HepG2 (cell line): Measurements from ENCODE around the gene HS3ST3A1.

Source experiments
- EZH2 ChIP-seq: conservative IDR thresholded peaks from 2 replicates; pipeline ENCODE4 v1.6.1; 2012; ENCODE audit warnings: mild to moderate bottlenecking, low read depth, low read length, moderate library complexity
- HNRNPUL1 ChIP-seq: fragments of 200-400 bp; formaldehyde crosslinking; IDR thresholded peaks from 2 replicates; pipeline ENCODE4 v1.6.1; 2017; ENCODE audit warnings: low read depth, mild to moderate bottlenecking, low read length, moderate library complexity
- KAT2B ChIP-seq: fragments of 150-350 bp; IDR thresholded peaks from 2 replicates; pipeline ENCODE4 v1.6.1; 2014; ENCODE audit warnings: low read depth, low read length, borderline replicate concordance
- MTA3 ChIP-seq: sonication (generic); formaldehyde crosslinking; IDR thresholded peaks from 2 replicates; pipeline ENCODE4 v1.4.0; 2020; ENCODE audit warnings: missing genetic modification reagents
- MYC ChIP-seq: sonication (generic); formaldehyde crosslinking; IDR thresholded peaks from 2 replicates; pipeline ENCODE4 v1.9.0; 2021; ENCODE audit warnings: missing genetic modification reagents, borderline replicate concordance
- POLR2A ChIP-seq, 2 experiments: IDR thresholded peaks; 2 replicates each; pipeline ENCODE4 v1.6.1; 2011; ENCODE audit warnings: low read depth in 2 of 2, low read length in 2 of 2, mild to moderate bottlenecking in 1 of 2, moderate library complexity in 1 of 2; ENCODE audit not compliant: insufficient read depth in 1 of 2
- POLR2AphosphoS5 ChIP-seq: IDR thresholded peaks from 2 replicates; pipeline ENCODE4 v1.6.1; 2012; ENCODE audit warnings: low read depth, low read length
- PTBP1 ChIP-seq: fragments of 200-400 bp; formaldehyde crosslinking; IDR thresholded peaks from 2 replicates; pipeline ENCODE4 v1.6.1; 2018; ENCODE audit warnings: low read length, low read depth; ENCODE audit not compliant: poor library complexity, severe bottlenecking
- SIN3A ChIP-seq: IDR thresholded peaks from 2 replicates; pipeline ENCODE4 v1.6.1; 2011; ENCODE audit warnings: low read depth, mild to moderate bottlenecking, control low read depth, low read length, borderline replicate concordance
- ZFX ChIP-seq: sonication (generic); formaldehyde crosslinking; IDR thresholded peaks from 2 replicates; pipeline ENCODE4 v1.4.0; 2020; ENCODE audit warnings: mild to moderate bottlenecking, low read depth, missing genetic modification reagents, moderate library complexity
- ZKSCAN8 ChIP-seq: IDR thresholded peaks from 2 replicates; pipeline ENCODE4 v1.6.1; 2016; ENCODE audit warnings: borderline replicate concordance, missing genetic modification reagents, missing compliant biosample characterization
- ZNF510 ChIP-seq: sonication (generic); formaldehyde crosslinking; IDR thresholded peaks from 2 replicates; pipeline ENCODE4 v1.4.0; 2020; ENCODE audit warnings: low read depth, mild to moderate bottlenecking, missing genetic modification reagents
- ZNF792 ChIP-seq: IDR thresholded peaks from 2 replicates; pipeline ENCODE4 v1.6.1; 2016
- TF ChIP-seq, protein P1 (sequence below): sonication (generic); formaldehyde crosslinking; IDR thresholded peaks from 2 replicates; pipeline ENCODE4 v1.5.0; 2020; ENCODE audit warnings: mild to moderate bottlenecking, missing genetic modification reagents, moderate library complexity

DNA sequence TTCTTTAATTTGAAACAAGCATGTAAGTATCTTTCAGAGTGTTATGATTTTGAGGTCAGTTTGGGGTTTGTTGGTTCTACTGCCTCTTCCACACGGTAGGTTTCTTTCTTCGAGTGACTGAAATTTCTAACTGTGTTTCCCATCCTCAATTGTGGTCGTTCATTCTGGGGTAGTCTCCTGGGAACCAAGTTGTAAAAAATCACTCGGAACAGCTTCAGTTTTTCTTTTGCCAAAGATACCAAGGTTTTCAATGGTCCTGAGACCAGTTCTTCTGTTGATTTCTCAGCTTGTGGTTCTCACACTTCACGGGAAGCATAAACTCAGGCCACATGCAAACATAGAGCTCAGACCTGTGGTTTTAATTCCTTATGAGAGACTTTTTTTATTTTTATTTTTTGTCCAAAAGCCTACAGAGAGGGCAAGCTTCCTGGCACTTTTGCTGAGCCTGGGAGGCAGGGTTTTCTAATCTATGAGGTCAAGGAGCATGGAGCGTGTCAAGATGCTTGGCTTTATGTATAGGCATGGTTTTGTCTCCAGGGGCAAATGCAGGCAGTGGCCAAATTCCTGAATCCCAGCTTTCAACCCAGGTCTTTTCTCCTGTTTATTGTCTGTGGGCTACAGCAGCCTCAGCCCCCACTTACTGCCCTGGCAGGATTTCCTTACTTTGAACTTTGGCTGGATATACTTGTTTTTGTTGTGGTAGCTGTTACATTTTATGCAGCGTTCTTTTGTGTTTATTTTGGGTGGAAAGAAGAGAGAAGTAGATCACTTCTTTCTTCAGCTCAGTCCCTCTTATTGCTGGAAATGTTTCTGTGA, 32.9 kb downstream of the HS3ST3A1 start:
- TF ChIP-seq, protein P1, sequence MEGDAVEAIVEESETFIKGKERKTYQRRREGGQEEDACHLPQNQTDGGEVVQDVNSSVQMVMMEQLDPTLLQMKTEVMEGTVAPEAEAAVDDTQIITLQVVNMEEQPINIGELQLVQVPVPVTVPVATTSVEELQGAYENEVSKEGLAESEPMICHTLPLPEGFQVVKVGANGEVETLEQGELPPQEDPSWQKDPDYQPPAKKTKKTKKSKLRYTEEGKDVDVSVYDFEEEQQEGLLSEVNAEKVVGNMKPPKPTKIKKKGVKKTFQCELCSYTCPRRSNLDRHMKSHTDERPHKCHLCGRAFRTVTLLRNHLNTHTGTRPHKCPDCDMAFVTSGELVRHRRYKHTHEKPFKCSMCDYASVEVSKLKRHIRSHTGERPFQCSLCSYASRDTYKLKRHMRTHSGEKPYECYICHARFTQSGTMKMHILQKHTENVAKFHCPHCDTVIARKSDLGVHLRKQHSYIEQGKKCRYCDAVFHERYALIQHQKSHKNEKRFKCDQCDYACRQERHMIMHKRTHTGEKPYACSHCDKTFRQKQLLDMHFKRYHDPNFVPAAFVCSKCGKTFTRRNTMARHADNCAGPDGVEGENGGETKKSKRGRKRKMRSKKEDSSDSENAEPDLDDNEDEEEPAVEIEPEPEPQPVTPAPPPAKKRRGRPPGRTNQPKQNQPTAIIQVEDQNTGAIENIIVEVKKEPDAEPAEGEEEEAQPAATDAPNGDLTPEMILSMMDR (CRISPR knock-in tag) = no peak
- TF ChIP-seq ZKSCAN8 (no peak), PTBP1 (no peak), MTA3 (CRISPR knock-in tag) (no peak), MYC (CRISPR knock-in tag) (no peak), POLR2AphosphoS5 (no peak), ZFX (no peak), SIN3A (no peak), EZH2 (no peak), ZNF510 (CRISPR knock-in tag) (no peak), POLR2A (IDR thresholded peaks at IDR 0.05; ENCODE audit: insufficient read depth in 1 of 2, low read depth in 2 of 2, low read length in 2 of 2) (no peak), HNRNPUL1 (no peak), KAT2B (no peak), ZNF792 (CRISPR knock-in tag) (no peak)
